Keratinocyte (primary cell): ENCODE results near the gene TCERG1L. TPM values are rescaled to one million over a fixed set of nuclear protein-coding genes. Genes with fewer than 3 reads are reported as not detected.

Experiments used
- DNase-seq: peaks from one replicate; pipeline ENCODE4 v3.0.0-alpha.2; 2011; ENCODE audit warnings: low read depth, missing footprints, low spot score
- FAIRE-seq: peaks from 2 replicates; lab custom pipeline; 2011; peaks lifted over from hg19 to GRCh38; lab: Jason Lieb, UNC
- H2AFZ ChIP-seq: 2 replicates; pipeline ENCODE4 v1.6.0; 2012; ENCODE audit warnings: low read length, control low read depth, inconsistent platforms; ENCODE audit not compliant: control insufficient read depth
- H3K27ac ChIP-seq: 2 replicates; pipeline ENCODE4 v1.5.1; 2011; ENCODE audit warnings: low read length; ENCODE audit not compliant: control insufficient read depth, insufficient read depth
- H3K27me3 ChIP-seq: 3 replicates; pipeline ENCODE4 v1.6.0; 2011; ENCODE audit warnings: low read length; ENCODE audit not compliant: control insufficient read depth, insufficient read depth; ENCODE audit errors: extremely low read depth
- H3K36me3 ChIP-seq, 2 experiments: 2 replicates in 1 of 2; 3 replicates in 1 of 2; pipeline ENCODE4 v1.5.1; 2011; ENCODE audit warnings: low read length in 2 of 2, mild to moderate bottlenecking in 1 of 2; ENCODE audit not compliant: control insufficient read depth in 2 of 2, insufficient read depth in 2 of 2; ENCODE audit errors: extremely low read depth in 1 of 2
- H3K4me1 ChIP-seq: 3 replicates; pipeline ENCODE4 v1.5.1; 2011; ENCODE audit warnings: low read length; ENCODE audit not compliant: control insufficient read depth, insufficient read depth; ENCODE audit errors: extremely low read depth
- H3K4me2 ChIP-seq: 3 replicates; pipeline ENCODE4 v1.6.0; 2011; ENCODE audit warnings: low read depth, low read length; ENCODE audit not compliant: control insufficient read depth, insufficient read depth; ENCODE audit errors: extremely low read depth
- H3K4me3 ChIP-seq, 3 experiments: fragments of 200-600 bp in 1 of 3; sonication (generic) in 1 of 3; 2 replicates in 2 of 3; 3 replicates in 1 of 3; pipeline ENCODE4 v1.5.1; 2011 to 2016; ENCODE audit warnings: low read length in 3 of 3, mild to moderate bottlenecking in 3 of 3, control low read depth in 2 of 3, inconsistent platforms in 1 of 3, low read depth in 1 of 3, mixed read lengths in 1 of 3, mixed run types in 1 of 3, moderate library complexity in 1 of 3; ENCODE audit not compliant: control insufficient read depth in 2 of 3, insufficient read depth in 2 of 3; ENCODE audit errors: extremely low read depth in 1 of 3
- H3K79me2 ChIP-seq: 2 replicates; pipeline ENCODE4 v1.6.0; 2012; ENCODE audit warnings: low read length; ENCODE audit not compliant: control insufficient read depth, insufficient read depth
- H3K9ac ChIP-seq: 3 replicates; pipeline ENCODE4 v1.6.0; 2011; ENCODE audit warnings: low read length; ENCODE audit not compliant: control insufficient read depth, insufficient read depth; ENCODE audit errors: extremely low read depth
- H3K9me1 ChIP-seq: 3 replicates; pipeline ENCODE4 v1.6.0; 2011; ENCODE audit warnings: low read length; ENCODE audit not compliant: control insufficient read depth, insufficient read depth; ENCODE audit errors: extremely low read depth
- H3K9me3 ChIP-seq: 2 replicates; pipeline ENCODE4 v1.5.1; 2012; ENCODE audit warnings: low read depth, low read length; ENCODE audit not compliant: control insufficient read depth
- H4K20me1 ChIP-seq: 3 replicates; pipeline ENCODE4 v1.6.0; 2011; ENCODE audit warnings: low read length; ENCODE audit not compliant: control insufficient read depth, insufficient read depth; ENCODE audit errors: extremely low read depth
- CTCF ChIP-seq, 3 experiments: IDR thresholded peaks in 1 of 3; conservative IDR thresholded peaks in 1 of 3; optimal IDR thresholded peaks in 1 of 3; 2 replicates in 2 of 3; 3 replicates in 1 of 3; pipeline versions ENCODE3 to v1.5.1; 2011; ENCODE audit warnings: low read length in 3 of 3, mild to moderate bottlenecking in 3 of 3, moderate library complexity in 2 of 3, control low read depth in 1 of 3, inconsistent platforms in 1 of 3; ENCODE audit not compliant: insufficient read depth in 2 of 3; ENCODE audit errors: extremely low read depth in 1 of 3
- EZH2 ChIP-seq: IDR thresholded peaks from one replicate; pipeline ENCODE4 v1.6.1; 2012; ENCODE audit warnings: inconsistent platforms, mild to moderate bottlenecking, low read length, moderate library complexity
- dilution Hi-C: fragments of 300-500 bp; cut with MboI; formaldehyde crosslinking; loops from one replicate; pipeline ENCODE4 v1.7.0; 2020; ENCODE audit warnings: low sequenced_read_pairs; ENCODE audit not compliant: extremely low pct_ligation_motif_present
- polyA plus RNA-seq, 5 experiments: library from polyadenylated mRNA; depleted of rRNA in 3 of 5; stranded (reverse) in 3 of 5; stranded (forward) in 1 of 5; unstranded in 1 of 5; fragments of >200 nt; gene quantifications; 1 replicate in 1 of 5; 2 replicates in 3 of 5; 3 replicates in 1 of 5; pipeline versions ENCODE4 v1.2.1 to v1.2.3, GENCODE V29; 2011 to 2012; ENCODE audit warnings: missing spikeins in 2 of 5, low read depth in 1 of 5, low replicate concordance in 1 of 5

Gene TCERG1L
- polyA plus RNA-seq, 1 donor (not counting 4 experiments of a cell fraction or from before 2014, with no cell fraction given): not detected

GRCh38 chr10:131244836-131245235, 66.7 kb downstream of the TCERG1L start:
- DNase-seq (no peak), FAIRE-seq (no peak)
- dilution Hi-C loops: no loop called here
- H3K4me2 ChIP-seq: no peak overlapping the region
- H3K27ac ChIP-seq: no peak overlapping the region
- no peak overlapping the region for H2AFZ ChIP-seq
- peaks cover 9% of the 10 kb centered on the region for H3K9me3 ChIP-seq
- no peaks in the 10 kb centered on the region for H3K79me2 ChIP-seq
- H3K9ac ChIP-seq: no peak overlapping the region
- no peaks in the 10 kb centered on the region for H3K4me1 ChIP-seq
- no peaks in the 10 kb centered on the region for H3K27me3 ChIP-seq
- no peaks in the 10 kb centered on the region for H3K36me3 ChIP-seq
- H3K4me3 ChIP-seq: no peak overlapping the region
- H4K20me1 ChIP-seq: no peaks in the 10 kb centered on the region
- H3K9me1 ChIP-seq: no peaks in the 10 kb centered on the region
- TF ChIP-seq CTCF (optimal IDR thresholded peaks at IDR 0.05 in 1 of 3, IDR thresholded peaks at IDR 0.05 in 1 of 3, conservative IDR thresholded peaks at IDR 0.05 in 1 of 3; ENCODE audit: extremely low read depth in 1 of 3, insufficient read depth in 2 of 3, low read length in 3 of 3) (no peak), EZH2 (no peak)

- no peak overlapping the region for H2AFZ ChIP-seq
- no peaks in the 10 kb centered on the region for H3K9me1 ChIP-seq
- H4K20me1 ChIP-seq: no peaks in the 10 kb centered on the region
- no peak overlapping the region for H3K27ac ChIP-seq
- H3K36me3 ChIP-seq: no peaks in the 10 kb centered on the region
- H3K4me3 ChIP-seq: no peak overlapping the region
- dilution Hi-C loops: no loop called here
- no peaks in the 10 kb centered on the region for H3K79me2 ChIP-seq
- H3K4me2 ChIP-seq: no peak overlapping the region
- H3K27me3 ChIP-seq: no peaks in the 10 kb centered on the region
- no peak for FAIRE-seq
- DNase-seq: no peak
- H3K4me1 ChIP-seq: no peaks in the 10 kb centered on the region
- no peak for TF ChIP-seq CTCF (optimal IDR thresholded peaks at IDR 0.05 in 1 of 3, IDR thresholded peaks at IDR 0.05 in 1 of 3, conservative IDR thresholded peaks at IDR 0.05 in 1 of 3; ENCODE audit: extremely low read depth in 1 of 3, insufficient read depth in 2 of 3, low read length in 3 of 3)
- no peak for TF ChIP-seq EZH2
- H3K9me3 ChIP-seq: peaks cover 9% of the 10 kb centered on the region
- H3K9ac ChIP-seq: no peak overlapping the region
These were observed 68.4 kb downstream of the TCERG1L start for GRCh38 chr10:131243076-131243475.
